ENCODE results near the gene C1QTNF3. TPM values are rescaled to one million over a fixed set of nuclear protein-coding genes. Genes with fewer than 3 reads are reported as not detected.

The C1QTNF3 gene
- total RNA-seq, 1 donor from 2014 or later: 7.7 TPM

DNA sequence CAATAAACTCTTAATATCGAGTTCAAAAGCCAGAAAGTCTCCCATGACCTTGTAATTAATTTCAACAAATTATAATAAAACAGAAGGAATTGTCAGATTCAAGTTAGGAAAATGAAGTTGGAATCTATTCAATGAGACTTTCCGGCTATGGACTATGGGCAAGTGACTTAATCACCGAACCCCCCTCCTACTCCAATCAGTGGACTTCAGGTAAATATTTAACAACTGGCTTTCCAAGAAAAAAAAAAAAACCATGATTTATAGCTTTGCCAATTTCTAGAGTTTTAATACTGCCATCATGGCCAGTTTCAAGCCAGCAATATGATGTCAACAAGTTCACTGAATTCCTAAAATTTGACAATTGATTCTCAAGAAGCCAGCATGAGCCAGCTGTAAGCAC is 63.0 kb downstream of the C1QTNF3 start:
- no peaks in the 10 kb centered on the region for H3K36me3 Mint-ChIP-seq (ENCODE audit: low read depth)
- H3K9me3 Mint-ChIP-seq: no peaks in the 10 kb centered on the region
- intact Hi-C loops (cut with micrococcal nuclease): no loop called here
- ATAC-seq (ENCODE audit: low read depth) (no peak), DNase-seq (no peak)
- no peaks in the 10 kb centered on the region for H3K4me1 Mint-ChIP-seq
- TF ChIP-seq, protein P1, sequence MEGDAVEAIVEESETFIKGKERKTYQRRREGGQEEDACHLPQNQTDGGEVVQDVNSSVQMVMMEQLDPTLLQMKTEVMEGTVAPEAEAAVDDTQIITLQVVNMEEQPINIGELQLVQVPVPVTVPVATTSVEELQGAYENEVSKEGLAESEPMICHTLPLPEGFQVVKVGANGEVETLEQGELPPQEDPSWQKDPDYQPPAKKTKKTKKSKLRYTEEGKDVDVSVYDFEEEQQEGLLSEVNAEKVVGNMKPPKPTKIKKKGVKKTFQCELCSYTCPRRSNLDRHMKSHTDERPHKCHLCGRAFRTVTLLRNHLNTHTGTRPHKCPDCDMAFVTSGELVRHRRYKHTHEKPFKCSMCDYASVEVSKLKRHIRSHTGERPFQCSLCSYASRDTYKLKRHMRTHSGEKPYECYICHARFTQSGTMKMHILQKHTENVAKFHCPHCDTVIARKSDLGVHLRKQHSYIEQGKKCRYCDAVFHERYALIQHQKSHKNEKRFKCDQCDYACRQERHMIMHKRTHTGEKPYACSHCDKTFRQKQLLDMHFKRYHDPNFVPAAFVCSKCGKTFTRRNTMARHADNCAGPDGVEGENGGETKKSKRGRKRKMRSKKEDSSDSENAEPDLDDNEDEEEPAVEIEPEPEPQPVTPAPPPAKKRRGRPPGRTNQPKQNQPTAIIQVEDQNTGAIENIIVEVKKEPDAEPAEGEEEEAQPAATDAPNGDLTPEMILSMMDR (IDR thresholded peaks at IDR 0.05): no peak
- ChIA-PET CTCF (interaction anchor here (1.0 kb wide), 1 partner anchor 11 kb away, joined by 4 read pairs; no protein-coding TSS in a partner anchor), POLR2A (no interaction called here)
- no peak overlapping the region for H3K4me3 Mint-ChIP-seq
- no peaks in the 10 kb centered on the region for H3K27me3 Mint-ChIP-seq
- H3K27ac Mint-ChIP-seq: no peak overlapping the region

DNA sequence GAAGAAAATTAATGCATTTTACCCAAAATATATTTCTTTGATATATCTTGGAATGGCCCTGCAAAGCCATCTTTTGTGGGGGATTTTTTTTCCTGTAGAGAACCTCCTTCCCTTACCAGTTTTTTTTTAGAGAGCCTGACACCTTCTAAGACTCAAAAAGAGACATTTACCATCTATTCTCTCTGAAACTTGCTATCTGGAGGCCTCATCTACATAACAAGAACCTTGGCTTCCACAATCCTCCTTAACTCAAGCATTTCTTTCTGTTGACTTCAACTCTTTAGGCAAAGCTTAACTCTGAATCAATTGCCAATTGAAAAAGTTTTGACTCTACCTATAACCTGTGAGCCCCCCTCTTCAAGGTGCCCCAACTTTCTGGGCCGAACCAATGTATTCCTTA is 64.7 kb downstream of the C1QTNF3 start:
- Mint-ChIP-seq H3K4me3 (no peak overlapping the region), H3K27ac (no peak overlapping the region), H3K36me3 (ENCODE audit: low read depth) (no peaks in the 10 kb centered on the region), H3K9me3 (no peaks in the 10 kb centered on the region), H3K27me3 (no peaks in the 10 kb centered on the region), H3K4me1 (no peaks in the 10 kb centered on the region)
- POLR2A ChIA-PET: no interaction called here
- TF ChIP-seq, protein P1 (IDR thresholded peaks at IDR 0.05): no peak
- ATAC-seq (ENCODE audit: low read depth) (no peak), DNase-seq (no peak)
- intact Hi-C loops (cut with micrococcal nuclease): no loop called here
- CTCF ChIA-PET: interaction anchor here (1.1 kb wide), 1 partner anchor 8 kb away, joined by 3 read pairs; no protein-coding TSS in a partner anchor

GRCh38 chr5:33976307-33976706 is 66.7 kb downstream of the C1QTNF3 start:
- intact Hi-C loops (cut with micrococcal nuclease): no loop called here
- DNase-seq: no peak
- CTCF ChIA-PET: no interaction called here
- TF ChIP-seq, protein P1 (IDR thresholded peaks at IDR 0.05): no peak
- H3K27me3 Mint-ChIP-seq: peaks cover 5% of the 10 kb centered on the region
- POLR2A ChIA-PET: no interaction called here
- H3K9me3 Mint-ChIP-seq: no peaks in the 10 kb centered on the region
- H3K4me1 Mint-ChIP-seq: no peaks in the 10 kb centered on the region
- H3K36me3 Mint-ChIP-seq (ENCODE audit: low read depth): no peaks in the 10 kb centered on the region
- H3K4me3 Mint-ChIP-seq: no peak overlapping the region
- H3K27ac Mint-ChIP-seq: no peak overlapping the region
- ATAC-seq (ENCODE audit: low read depth): no peak

DNA sequence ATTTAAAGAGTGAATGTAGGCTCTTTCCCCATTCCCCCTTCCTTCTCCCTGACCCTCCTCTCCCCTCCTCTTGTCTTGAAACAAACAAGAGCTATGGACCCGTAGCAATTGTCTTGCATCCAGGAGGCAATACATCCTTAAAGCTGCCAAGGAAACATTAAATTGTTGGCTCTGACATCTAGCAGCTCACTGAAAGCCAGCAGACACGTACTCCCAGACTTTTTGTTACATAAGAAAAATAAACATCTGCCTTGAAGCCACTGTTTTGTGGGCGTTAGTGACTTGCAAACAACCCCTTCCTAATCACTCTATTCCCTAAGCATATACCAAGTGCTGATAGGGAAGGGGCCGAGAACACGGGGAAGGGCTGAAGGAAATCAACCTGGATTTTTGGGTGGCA is 67.2 kb downstream of the C1QTNF3 start:
- H3K9me3 Mint-ChIP-seq: no peaks in the 10 kb centered on the region
- no peaks in the 10 kb centered on the region for H3K36me3 Mint-ChIP-seq (ENCODE audit: low read depth)
- CTCF ChIA-PET: no interaction called here
- POLR2A ChIA-PET: no interaction called here
- H3K27me3 Mint-ChIP-seq: peaks cover 5% of the 10 kb centered on the region
- no peak for ATAC-seq (ENCODE audit: low read depth)
- intact Hi-C loops (cut with micrococcal nuclease): no loop called here
- TF ChIP-seq, protein P1 (IDR thresholded peaks at IDR 0.05): no peak
- no peaks in the 10 kb centered on the region for H3K4me1 Mint-ChIP-seq
- no peak overlapping the region for H3K27ac Mint-ChIP-seq
- H3K4me3 Mint-ChIP-seq: no peak overlapping the region
- DNase-seq: no peak

DNA sequence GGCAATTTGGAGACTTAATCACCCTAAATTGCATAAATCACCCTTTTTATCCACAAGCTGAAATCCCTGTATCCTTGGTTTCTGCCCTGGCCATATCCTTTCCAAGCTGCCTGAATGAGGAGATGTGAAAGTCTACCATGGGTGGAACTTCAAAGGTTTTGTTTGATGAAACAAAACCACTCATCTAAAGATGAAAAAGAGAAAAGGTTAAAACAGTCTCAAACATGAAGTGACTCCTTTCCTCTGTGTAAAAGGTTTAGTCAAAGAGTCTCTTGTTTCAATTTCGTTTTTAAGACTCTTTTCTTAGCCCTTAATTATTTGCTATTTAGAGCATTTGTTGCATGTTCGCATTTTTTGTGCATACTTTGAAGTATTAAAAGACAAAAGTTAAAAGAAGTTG is 69.7 kb downstream of the C1QTNF3 start:
- ChIA-PET CTCF (no interaction called here), POLR2A (no interaction called here)
- Mint-ChIP-seq H3K4me3 (no peak overlapping the region), H3K36me3 (ENCODE audit: low read depth) (no peaks in the 10 kb centered on the region), H3K27ac (no peak overlapping the region), H3K4me1 (no peaks in the 10 kb centered on the region), H3K9me3 (no peaks in the 10 kb centered on the region), H3K27me3 (peaks cover 5% of the 10 kb centered on the region)
- intact Hi-C loops (cut with micrococcal nuclease): no loop called here
- ATAC-seq (ENCODE audit: low read depth): no peak
- no peak for DNase-seq
- TF ChIP-seq, protein P1 (IDR thresholded peaks at IDR 0.05): no peak

Measured in activated B cell treated with CpG ODN at 0.5 μM for 24 hours (primary cell).